Thoracic aorta (tissue), 2 donors: ENCODE measurements around the gene ABCB6. TPM values are rescaled to one million over a fixed set of nuclear protein-coding genes. Genes with fewer than 3 reads are reported as not detected.
A peak's percentile ranks its signal among the peaks of the same experiment; 100 is the strongest.

ENCODE experiments used
- ATAC-seq: fragments of 150-250 bp; one replicate; pipeline ENCODE4 v1.8.0; 2017; ENCODE audit warnings: low read depth; ENCODE audit not compliant: insufficient number of reproducible peaks, low FRiP score
- DNase-seq: peaks from one replicate; pipeline ENCODE4 v3.0.0-alpha.2; 2020; ENCODE audit warnings: low spot score
- H3K27ac ChIP-seq, 2 donors: fragments of 200-600 bp; sonication (generic); 1 replicate in 1 of 2; 2 replicates in 1 of 2; pipeline ENCODE4 v1.5.1; 2016; ENCODE audit warnings: mild to moderate bottlenecking in 2 of 2, moderate library complexity in 2 of 2
- H3K27me3 ChIP-seq: fragments of 200-600 bp; sonication (generic); replicated peaks from 2 replicates; pipeline ENCODE4 v1.6.0; 2016; ENCODE audit warnings: mild to moderate bottlenecking; ENCODE audit not compliant: insufficient read depth
- H3K36me3 ChIP-seq: fragments of 200-600 bp; sonication (generic); one replicate; pipeline ENCODE4 v1.5.1; 2016
- H3K4me1 ChIP-seq, 2 donors: fragments of 200-600 bp; sonication (generic); 1 replicate in 1 of 2; 2 replicates in 1 of 2; pipeline versions ENCODE4 v1.5.1 to v1.6.0; 2016; ENCODE audit warnings: low read depth in 2 of 2, mild to moderate bottlenecking in 1 of 2; ENCODE audit not compliant: control insufficient read depth in 1 of 2
- H3K4me3 ChIP-seq: fragments of 200-600 bp; sonication (generic); 2 replicates; pipeline ENCODE4 v1.5.1; 2016; ENCODE audit warnings: mild to moderate bottlenecking
- H3K9me3 ChIP-seq: fragments of 200-600 bp; sonication (generic); 2 replicates; pipeline ENCODE4 v1.5.1; 2016
- CTCF ChIP-seq: fragments of 200-600 bp; sonication (generic); IDR thresholded peaks from one replicate; pipeline ENCODE4 v1.5.1; 2019; ENCODE audit warnings: antibody characterized with exemption
- total RNA-seq, 2 donors: library from RNA; depleted of rRNA; stranded (reverse); fragments of >200 nt; gene quantifications; one replicate each; pipeline versions ENCODE4 v1.1.0 to v1.2.3, GENCODE V29; 2016

ABCB6 gene
- total RNA-seq, 2 donors from 2014 or later: 12.7 to 26.0 TPM

- no peaks in the 10 kb centered on the region for H3K36me3 ChIP-seq
- ATAC-seq: no peak
- no peak for DNase-seq
- no peak overlapping the region for H3K27ac ChIP-seq
- TF ChIP-seq CTCF: no peak
- no peaks in the 10 kb centered on the region for H3K9me3 ChIP-seq
- H3K4me1 ChIP-seq: no peaks in the 10 kb centered on the region
- H3K4me3 ChIP-seq: no peak overlapping the region
- H3K27me3 ChIP-seq: no peaks in the 10 kb centered on the region
Measured at GRCh38 chr2:219165058-219165911, 53.5 kb downstream of the ABCB6 start.

DNA sequence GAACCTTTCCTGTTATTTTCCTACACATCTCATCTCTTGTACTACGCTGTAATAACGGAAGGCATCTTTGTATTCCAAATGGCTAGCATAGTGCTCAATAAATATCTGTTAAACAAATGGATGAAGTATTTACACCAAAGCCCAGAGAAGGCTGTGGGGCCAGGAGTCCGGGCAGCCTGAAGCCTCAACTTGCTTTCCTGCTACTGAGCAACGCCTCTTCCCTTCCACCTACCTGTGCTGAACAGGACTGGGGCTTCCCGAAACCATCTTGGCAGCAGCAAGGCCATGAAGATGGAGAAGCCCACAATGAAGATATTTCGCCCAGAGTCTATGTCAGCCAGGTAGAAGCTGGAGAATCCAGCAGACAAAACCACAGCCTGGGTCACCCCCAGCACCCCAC is 55.6 kb downstream of the ABCB6 start:
- H3K36me3 ChIP-seq: no peaks in the 10 kb centered on the region
- H3K4me1 ChIP-seq: peaks cover 4 to 5% of the 10 kb centered on the region in 2 donors
- H3K27me3 ChIP-seq: no peaks in the 10 kb centered on the region
- ATAC-seq (no peak), DNase-seq (no peak)
- H3K9me3 ChIP-seq: no peaks in the 10 kb centered on the region
- TF ChIP-seq CTCF: no peak
- H3K4me3 ChIP-seq: no peak overlapping the region
- no peak overlapping the region for H3K27ac ChIP-seq

GRCh38 chr2:219161097-219161496 is 57.7 kb downstream of the ABCB6 start:
- H3K27ac ChIP-seq: peak overlapping the region; percentile 80 to 88
- H3K4me3 ChIP-seq: peak overlapping the region; percentile 89
- peaks cover 4 to 5% of the 10 kb centered on the region in 2 donors for H3K4me1 ChIP-seq
- H3K27me3 ChIP-seq: no peaks in the 10 kb centered on the region
- H3K9me3 ChIP-seq: no peaks in the 10 kb centered on the region
- no peaks in the 10 kb centered on the region for H3K36me3 ChIP-seq
- TF ChIP-seq CTCF: no peak
- ATAC-seq: no peak
- no peak for DNase-seq

DNA sequence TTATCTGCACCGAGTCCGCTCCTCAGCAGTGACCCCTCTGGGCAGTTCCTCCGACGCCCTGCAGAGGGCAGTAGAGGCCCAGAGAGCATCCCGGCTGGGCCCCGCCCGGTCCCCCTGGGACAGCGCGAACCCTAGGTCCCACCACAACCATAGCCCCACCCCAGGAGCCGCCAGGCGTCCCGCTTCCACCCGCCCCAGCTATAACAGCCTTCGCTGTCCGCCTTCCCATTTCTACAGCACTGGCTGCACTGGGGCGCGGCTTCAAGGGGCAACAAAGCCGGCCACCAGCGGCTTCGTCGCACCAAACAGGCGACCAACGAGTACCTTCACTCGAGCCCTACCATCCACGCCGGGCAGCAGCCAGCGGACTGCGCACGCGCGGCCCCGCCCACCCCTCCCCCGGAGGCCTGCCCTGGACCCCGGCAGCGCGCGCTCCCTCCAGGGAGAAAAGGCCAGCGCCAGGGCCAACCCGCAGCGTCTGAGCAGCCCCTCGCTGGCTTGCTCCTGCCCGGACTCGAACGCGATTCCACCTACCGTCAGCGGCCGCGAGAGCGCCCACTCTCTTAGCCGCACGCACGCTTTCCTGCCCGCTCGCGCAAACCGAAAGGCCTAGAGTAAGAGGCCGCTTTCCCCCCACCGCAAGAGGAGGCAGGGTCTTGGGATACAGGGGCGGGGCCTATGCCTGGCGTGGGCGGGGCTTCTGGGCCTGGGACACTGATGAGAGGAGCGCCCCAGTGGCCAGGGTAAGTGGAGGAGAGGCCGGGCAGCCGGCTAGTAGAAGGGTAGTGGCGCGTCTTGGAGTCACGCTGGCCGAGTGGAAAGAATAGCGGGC is 58.4 kb downstream of the ABCB6 start, which contains the start of gene NHEJ1:
Gene NHEJ1 (minus strand): TSS at position 630 of the 832 bp plus-strand sequence. CDS start 2,453 bp downstream, outside the sequence.
- DNase-seq: peak; percentile 94

More for the DNA sequence above, 58.4 kb downstream of the ABCB6 start, which contains the start of gene NHEJ1:
- TF ChIP-seq CTCF: peak; percentile 99
- no peaks in the 10 kb centered on the region for H3K9me3 ChIP-seq
- peak within 1 kb of the TSS; percentile 89 for H3K4me3 ChIP-seq
- H3K4me1 ChIP-seq: peaks cover 4 to 5% of the 10 kb centered on the region in 2 donors
- no peaks in the 10 kb centered on the region for H3K27me3 ChIP-seq
- peak within 1 kb of the TSS; percentile 80 to 88 for H3K27ac ChIP-seq
- ATAC-seq: peak; percentile 96
- H3K36me3 ChIP-seq: no peaks in the 10 kb centered on the region

Other genes with a start within 250 kb of the ABCB6 start
- gene FEV, start 233.8 kb downstream of the ABCB6 start, total RNA-seq: not detected
- gene CRYBA2, start 225.5 kb downstream of the ABCB6 start, total RNA-seq: not detected
- gene CFAP65, start 177.4 kb downstream of the ABCB6 start, total RNA-seq: not detected
- gene IHH, start 158.0 kb downstream of the ABCB6 start, total RNA-seq: 1 to 10 TPM in 1 of 2 donors, not detected in 1; 1.6 TPM
- gene NHEJ1, start 58.1 kb downstream of the ABCB6 start, total RNA-seq: 10 to 100 TPM; 10.3 to 14.5 TPM
- 1 to 10 TPM; 1.4 to 3.4 TPM for gene SLC23A3, start 48.9 kb downstream of the ABCB6 start, total RNA-seq
- 10 to 100 TPM; 31.9 to 51.0 TPM for gene CNPPD1, start 42.0 kb downstream of the ABCB6 start, total RNA-seq
- gene RETREG2, start 40.7 kb downstream of the ABCB6 start, total RNA-seq: 10 to 100 TPM; 43.8 to 58.6 TPM
- 10 to 100 TPM; 21.7 to 83.8 TPM for gene ZFAND2B, start 12.2 kb downstream of the ABCB6 start, total RNA-seq
- gene ATG9A, start 10.7 kb upstream of the ABCB6 start, total RNA-seq: 10 to 100 TPM; 39.4 to 60.4 TPM
- gene ANKZF1, start 10.8 kb upstream of the ABCB6 start, total RNA-seq: 10 to 100 TPM; 69.7 to 72.6 TPM
- 10 to 100 TPM in 1 of 2 donors, 1 to 10 TPM in 1; 9.1 to 13.7 TPM for gene GLB1L, start 26.5 kb upstream of the ABCB6 start, total RNA-seq
- gene STK16, start 26.5 kb upstream of the ABCB6 start, total RNA-seq: 10 to 100 TPM; 10.7 to 11.7 TPM
- gene TUBA4B, start 34.3 kb upstream of the ABCB6 start, total RNA-seq: not detected
- gene TUBA4A, start 35.0 kb upstream of the ABCB6 start, total RNA-seq: 10 to 100 TPM; 20.4 to 84.6 TPM
- gene DNAJB2, start 60.4 kb upstream of the ABCB6 start, total RNA-seq: 10 to 100 TPM; 56.9 to 61.2 TPM
- gene PTPRN, start 90.4 kb upstream of the ABCB6 start, total RNA-seq: not detected
- not detected for gene RESP18, start 113.8 kb upstream of the ABCB6 start, total RNA-seq
- 10 to 100 TPM; 42.7 to 51.2 TPM for gene DNPEP, start 169.0 kb upstream of the ABCB6 start, total RNA-seq
- gene DES, start 199.4 kb upstream of the ABCB6 start, total RNA-seq: 100 to 1,000 TPM; 146 to 302 TPM
- gene SPEG, start 215.9 kb upstream of the ABCB6 start, total RNA-seq: 100 to 1,000 TPM; 426 to 455 TPM